Astrocyte (in vitro differentiated cells and primary cell): Measurements from ENCODE around the gene PRKCD.

Source experiments
- EZH2 ChIP-seq: IDR thresholded peaks from 2 replicates; pipeline ENCODE4 v1.6.1; 2012; ENCODE audit warnings: mild to moderate bottlenecking, low read length, inconsistent platforms; ENCODE audit not compliant: insufficient read depth
- TF ChIP-seq, protein P1 (sequence below): IDR thresholded peaks from 2 replicates; pipeline ENCODE4 v1.5.1; 2011; ENCODE audit warnings: low read depth, mild to moderate bottlenecking, inconsistent platforms, low read length, moderate library complexity; ENCODE audit not compliant: insufficient read depth

DNA sequence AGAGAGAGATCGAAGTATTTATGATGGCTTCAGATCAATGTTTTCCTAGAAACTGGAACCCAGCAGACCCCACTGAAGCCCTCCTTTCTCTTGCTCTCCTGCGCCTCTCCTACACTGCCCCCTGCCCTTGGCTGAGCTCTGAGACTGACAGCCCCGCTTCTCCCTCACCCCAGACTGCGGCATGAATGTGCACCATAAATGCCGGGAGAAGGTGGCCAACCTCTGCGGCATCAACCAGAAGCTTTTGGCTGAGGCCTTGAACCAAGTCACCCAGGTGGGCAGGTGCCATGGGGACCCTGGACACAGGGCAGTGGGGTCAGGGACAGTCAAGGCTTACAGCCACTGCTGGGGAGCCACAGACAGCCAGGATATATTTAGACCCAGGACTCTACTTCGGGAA, 23.7 kb downstream of the PRKCD start:
- no peak for TF ChIP-seq EZH2
- TF ChIP-seq, protein P1, sequence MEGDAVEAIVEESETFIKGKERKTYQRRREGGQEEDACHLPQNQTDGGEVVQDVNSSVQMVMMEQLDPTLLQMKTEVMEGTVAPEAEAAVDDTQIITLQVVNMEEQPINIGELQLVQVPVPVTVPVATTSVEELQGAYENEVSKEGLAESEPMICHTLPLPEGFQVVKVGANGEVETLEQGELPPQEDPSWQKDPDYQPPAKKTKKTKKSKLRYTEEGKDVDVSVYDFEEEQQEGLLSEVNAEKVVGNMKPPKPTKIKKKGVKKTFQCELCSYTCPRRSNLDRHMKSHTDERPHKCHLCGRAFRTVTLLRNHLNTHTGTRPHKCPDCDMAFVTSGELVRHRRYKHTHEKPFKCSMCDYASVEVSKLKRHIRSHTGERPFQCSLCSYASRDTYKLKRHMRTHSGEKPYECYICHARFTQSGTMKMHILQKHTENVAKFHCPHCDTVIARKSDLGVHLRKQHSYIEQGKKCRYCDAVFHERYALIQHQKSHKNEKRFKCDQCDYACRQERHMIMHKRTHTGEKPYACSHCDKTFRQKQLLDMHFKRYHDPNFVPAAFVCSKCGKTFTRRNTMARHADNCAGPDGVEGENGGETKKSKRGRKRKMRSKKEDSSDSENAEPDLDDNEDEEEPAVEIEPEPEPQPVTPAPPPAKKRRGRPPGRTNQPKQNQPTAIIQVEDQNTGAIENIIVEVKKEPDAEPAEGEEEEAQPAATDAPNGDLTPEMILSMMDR = no peak
